ENCODE results near the gene TLE4. TPM values are rescaled to one million over a fixed set of nuclear protein-coding genes. Genes with fewer than 3 reads are reported as not detected.

TLE4 gene
- total RNA-seq, 1 experiment from 2014 or later: 38.3 TPM

DNA sequence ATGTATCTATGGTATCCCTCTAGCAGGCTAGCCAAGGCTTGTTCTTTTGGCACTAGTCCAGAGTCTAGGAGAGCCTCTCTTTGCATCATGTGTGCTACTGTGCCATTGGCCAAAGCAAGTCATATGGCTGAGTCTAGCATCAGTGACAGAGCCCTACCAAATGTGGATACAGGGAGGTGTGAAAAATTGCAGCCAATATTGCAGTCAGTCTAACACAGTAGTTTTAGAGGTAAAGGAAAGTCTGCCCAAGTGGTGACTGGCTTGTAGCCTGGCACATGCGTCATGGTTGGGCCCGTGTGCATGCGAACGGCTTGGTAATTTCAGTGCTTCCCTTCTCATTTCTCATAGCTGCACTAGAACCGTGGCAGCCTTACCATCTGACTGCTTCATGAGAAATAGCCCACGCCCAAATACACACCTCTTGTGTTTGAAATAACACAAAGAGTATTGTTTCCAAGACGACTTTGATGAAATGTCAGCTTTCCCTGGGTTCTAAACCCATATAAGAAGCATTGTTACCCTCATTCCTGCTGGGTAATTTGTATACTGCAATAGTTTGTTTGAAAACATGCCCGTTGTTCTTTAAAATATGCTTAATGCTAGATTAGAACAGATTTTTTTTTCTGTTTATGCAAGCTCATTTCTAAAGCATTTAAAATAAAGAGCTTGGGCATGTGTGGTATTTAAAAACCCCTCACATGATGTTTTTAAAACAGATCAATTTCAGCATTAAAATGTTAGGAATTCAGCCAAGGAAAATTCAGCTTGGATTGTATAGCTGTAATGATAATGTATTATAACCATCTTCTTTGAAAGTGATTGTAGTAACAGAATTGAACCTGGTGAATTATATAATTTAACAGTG, 113.2 kb downstream of the TLE4 start:
- no peak for DNase-seq (ENCODE audit: low read depth)

- peak; percentile 24 for DNase-seq (ENCODE audit: low read depth)
Observed at GRCh38 chr9:79685577-79685976, 113.8 kb downstream of the TLE4 start.

DNA sequence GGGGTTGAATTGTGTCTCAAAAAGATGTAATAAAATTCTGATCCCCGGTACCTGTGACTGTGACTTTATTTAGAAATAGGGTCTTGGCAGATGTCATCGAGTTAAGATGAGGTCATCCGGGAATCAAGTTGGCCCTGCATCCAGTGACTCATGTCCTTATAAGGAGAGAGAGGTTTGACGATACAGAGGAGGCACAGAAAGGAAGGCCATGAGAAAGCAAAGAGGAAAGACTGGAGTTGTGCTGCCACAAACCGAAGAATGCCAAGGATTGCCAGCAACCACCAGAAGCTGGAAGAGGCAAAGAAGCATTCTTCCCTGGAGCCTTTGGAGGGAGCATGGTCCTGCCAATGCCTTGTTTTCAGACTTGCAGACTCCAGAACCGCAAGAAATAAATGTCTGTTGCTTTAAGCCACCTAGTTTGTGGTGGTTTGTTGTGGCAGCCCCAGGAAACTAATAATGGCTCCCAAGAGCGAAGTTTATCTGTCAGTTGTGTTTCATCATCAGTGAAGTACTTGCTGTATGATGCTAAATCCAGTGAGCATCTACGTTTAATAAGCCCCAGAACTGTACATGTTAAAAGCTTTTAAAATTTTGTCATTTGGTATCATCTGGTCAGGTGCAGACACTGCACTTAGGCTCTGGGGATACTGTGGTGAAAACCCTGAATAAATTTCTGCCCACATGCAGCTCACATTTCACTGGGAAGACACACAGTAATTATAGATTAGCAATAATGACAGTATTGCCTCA, 114.8 kb downstream of the TLE4 start:
- peak; percentile 91 for DNase-seq (ENCODE audit: low read depth)

DNA sequence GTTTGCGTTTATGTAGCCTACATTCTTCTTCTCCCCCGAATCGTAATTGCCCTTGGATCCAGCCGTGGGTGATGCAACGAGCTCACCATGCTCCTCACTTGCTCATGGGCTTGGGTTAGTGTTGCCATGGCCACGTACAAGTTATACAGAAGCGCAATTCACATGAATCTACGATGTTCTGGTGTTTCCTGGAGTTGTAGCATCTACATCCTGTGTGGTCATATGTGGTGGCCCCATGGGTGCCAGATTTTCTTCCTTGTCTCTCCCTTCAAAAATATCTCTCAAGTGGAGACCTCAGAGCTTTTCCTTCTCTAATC, 115.3 kb downstream of the TLE4 start:
- peak; percentile 10 for DNase-seq (ENCODE audit: low read depth)

- DNase-seq (ENCODE audit: low read depth): no peak
Observed at GRCh38 chr9:79688363-79688762, 116.6 kb downstream of the TLE4 start.

GRCh38 chr9:79689576-79689975, 117.8 kb downstream of the TLE4 start:
- no peak for DNase-seq (ENCODE audit: low read depth)

- DNase-seq (ENCODE audit: low read depth): no peak
Observed at GRCh38 chr9:79691496-79691895, 119.7 kb downstream of the TLE4 start.

DNA sequence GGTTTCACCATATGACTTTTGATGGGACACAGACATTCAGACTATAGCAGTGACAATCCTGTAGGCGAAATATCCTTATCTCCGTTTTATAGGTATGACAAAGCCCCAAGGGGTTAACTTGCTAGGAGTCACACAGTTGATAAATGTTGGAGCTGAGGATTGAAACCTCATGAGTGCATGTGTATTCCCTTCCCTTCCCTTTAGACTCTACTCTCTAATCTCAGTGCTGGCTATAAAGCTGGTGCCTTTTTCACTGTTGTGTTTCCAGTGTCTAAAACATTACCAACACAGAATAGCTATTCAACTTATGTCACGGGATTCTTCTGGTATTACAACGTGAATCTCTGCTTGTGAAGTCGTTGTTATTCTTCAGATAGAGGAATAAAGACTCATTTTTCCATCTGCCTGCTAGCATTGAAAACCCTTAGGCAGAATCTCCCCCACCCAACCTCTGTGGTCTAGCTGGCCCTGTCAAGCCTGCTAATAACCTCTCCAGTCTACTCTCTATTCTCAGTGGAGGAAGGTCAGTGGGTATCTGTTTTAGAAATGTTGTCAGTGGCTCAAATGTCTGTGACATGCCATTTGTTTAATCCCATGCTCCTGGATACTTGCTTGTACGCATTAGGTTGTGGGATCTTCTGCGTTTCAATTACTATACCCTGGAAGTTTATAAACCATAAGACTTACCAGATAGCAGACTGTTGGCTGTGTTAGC, 121.2 kb downstream of the TLE4 start:
- no peak for DNase-seq (ENCODE audit: low read depth)

DNA sequence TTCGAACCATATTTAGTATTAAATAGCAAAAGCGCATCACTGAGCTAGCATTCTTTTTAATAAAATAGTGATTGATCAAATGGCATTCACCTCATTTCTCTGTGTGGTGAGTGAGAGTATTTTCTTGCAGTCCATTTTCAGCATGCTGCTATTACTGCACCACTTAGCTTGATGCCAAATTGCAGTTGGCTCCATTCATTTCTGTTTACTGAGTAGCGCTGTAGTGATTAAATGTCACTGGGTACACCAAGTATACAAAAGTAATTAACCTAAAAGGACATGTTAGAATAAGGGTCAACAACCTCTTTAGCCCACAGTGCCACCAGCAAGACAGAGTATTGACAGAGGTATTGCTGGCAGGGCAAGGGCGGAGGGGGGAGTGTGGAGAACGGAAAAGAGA, 122.0 kb downstream of the TLE4 start:
- no peak for DNase-seq (ENCODE audit: low read depth)

DNA sequence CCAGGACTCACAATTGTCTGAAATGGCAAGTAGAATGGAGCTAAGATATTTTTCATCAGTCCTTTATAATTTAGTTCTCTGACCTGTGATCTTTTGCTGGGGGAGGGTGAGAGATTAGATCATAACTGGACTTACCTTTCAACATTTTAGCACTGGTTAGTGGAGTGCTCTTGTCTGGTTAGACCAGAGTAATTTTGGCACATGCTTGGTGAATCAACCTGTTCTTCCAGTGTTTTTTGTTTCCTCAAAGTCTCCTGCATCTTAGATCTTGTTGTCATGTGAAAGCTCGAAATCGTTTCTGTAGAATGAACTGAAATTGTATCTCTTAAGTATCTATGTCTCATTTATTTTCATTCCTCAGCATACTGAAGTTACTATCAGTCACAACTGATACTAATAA, 122.4 kb downstream of the TLE4 start:
- no peak for DNase-seq (ENCODE audit: low read depth)

GRCh38 chr9:79694676-79695400, 123.1 kb downstream of the TLE4 start:
- peak; percentile 7 for DNase-seq (ENCODE audit: low read depth)

DNA sequence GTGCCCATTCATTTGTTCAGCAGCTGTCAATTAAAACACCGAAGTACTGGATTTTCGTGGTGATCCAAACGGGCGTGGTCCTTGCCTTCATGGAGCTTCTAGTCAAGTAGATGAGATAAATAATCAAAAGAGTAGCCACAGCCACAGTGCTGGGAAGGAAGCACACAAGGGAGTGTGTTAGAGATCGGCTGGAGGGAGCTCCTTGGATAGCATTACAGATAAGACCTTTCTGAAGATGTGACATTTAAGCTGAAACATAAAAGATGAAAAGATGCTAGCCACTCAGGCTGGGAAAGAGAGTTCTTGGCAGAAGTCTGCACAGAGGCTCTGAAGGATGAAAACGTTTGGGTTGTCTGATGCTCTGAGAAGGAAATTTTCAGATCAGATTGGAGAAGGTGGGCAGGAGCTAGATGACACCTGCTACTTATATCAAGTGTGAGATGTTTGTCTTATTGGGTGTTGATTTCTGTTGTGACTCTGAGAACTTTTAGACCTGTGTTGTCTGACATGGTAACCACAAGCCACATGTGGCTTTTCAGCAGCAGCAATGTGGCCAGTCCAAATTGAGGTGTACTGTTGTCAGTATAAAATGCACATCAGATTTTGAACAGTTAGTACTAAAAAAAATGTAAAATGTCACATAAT, 123.9 kb downstream of the TLE4 start:
- DNase-seq (ENCODE audit: low read depth): no peak

GRCh38 chr9:79698967-79699366, 127.2 kb downstream of the TLE4 start:
- DNase-seq (ENCODE audit: low read depth): no peak

DNA sequence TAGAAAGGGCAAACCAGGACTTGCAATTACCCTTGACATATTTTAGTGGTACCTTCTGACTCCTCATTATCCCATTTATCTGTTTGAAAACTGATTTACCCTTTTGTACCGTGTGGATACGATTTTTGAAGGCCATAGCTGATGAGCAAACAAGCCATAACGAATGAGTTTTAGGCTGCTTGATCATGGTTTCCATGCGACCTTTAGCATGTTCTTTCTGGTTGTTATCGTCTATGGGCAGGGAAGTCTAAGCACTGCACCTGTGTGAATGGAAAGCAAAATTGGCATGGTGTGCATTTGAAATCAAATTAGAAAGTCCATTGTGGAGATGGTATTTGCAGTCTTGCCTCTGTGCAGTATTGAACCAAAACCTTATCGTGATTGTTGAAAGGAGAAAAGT, 127.7 kb downstream of the TLE4 start:
- no peak for DNase-seq (ENCODE audit: low read depth)

DNA sequence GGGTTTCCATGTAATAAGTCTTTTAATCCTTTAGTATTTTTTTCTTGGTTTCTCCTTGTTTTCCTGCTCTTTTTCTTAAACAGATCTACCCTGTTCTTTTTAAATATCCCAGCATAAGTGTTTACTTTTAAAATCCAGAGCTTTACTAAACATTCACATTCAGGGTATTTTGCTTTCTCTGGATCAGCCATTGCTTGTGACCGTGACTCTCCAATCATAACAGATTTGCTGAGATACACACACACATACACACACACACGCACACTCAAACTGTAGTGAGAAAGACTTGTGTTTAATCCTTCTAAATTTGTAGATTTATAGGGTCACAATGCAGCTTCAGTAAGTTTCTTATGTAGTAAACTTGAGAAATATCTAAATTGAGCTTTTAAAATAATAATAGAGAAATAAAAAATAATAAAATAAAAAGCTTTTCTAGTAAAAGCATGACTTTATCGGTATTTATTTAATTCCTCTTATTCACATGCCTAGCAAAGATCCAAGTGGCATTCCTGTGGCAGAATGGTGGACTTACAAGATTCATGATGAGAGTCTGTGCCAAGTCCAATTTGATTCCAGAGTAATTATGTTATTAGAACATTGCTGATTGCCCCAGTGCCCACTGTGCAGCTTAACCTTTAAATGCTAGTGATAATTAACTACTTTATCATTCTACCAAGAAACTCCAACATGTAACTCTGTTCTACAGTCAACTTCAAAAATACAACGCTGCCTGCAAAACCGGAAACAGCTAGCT, 129.0 kb downstream of the TLE4 start:
- no peak for DNase-seq (ENCODE audit: low read depth)

DNA sequence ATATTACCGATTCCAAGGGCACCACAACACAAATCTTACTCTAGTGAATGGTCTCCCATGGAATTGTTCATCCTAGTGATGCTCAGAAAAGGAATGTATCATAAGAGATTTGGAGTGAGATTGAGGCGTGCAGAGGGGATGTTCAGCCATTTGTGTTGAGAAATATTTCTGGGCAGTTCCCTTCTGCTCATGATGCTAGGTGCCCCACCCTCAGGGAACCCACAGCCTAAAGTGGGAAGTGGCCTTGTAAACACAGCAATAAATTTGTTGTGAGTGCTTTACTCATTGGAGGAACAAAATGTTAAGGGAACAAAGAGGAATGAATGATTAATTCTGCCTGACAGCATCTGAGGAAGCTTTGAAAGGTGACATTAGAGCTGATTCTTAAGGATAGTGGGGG, 129.9 kb downstream of the TLE4 start:
- DNase-seq (ENCODE audit: low read depth): no peak

GRCh38 chr9:79705704-79706103, 133.9 kb downstream of the TLE4 start:
- DNase-seq (ENCODE audit: low read depth): no peak

DNA sequence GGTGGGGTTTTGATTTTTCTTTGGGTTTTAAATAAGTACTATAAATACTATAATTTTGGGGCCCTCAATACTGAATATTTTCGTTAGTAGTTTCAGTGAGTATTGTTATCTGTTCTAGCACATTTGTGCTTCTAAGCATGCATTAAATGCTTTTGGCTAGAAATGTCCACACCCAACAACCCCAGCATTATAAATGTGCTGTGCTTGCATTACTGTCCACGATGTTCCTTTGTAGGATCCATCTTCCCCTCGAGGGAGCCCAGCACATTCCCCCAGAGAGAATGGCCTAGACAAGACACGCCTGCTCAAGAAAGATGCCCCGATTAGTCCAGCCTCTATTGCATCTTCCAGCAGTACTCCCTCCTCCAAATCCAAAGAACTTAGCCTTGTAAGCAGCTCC, 134.7 kb downstream of the TLE4 start:
- no peak for DNase-seq (ENCODE audit: low read depth)

GRCh38 chr9:79707589-79707988, 135.8 kb downstream of the TLE4 start:
- no peak for DNase-seq (ENCODE audit: low read depth)

GRCh38 chr9:79708541-79708940, 136.8 kb downstream of the TLE4 start:
- no peak for DNase-seq (ENCODE audit: low read depth)
